Left ventricle myocardium superior (tissue), 1 donor: Measurements from ENCODE around the gene DRAM2. TPM values are rescaled to one million over a fixed set of nuclear protein-coding genes. Genes with fewer than 3 reads are reported as not detected.
"Not testable (repeated sequence)": the region's sequence is repeated elsewhere in the genome, so short reads cannot be mapped to it uniquely, and the experiment has no call there.

Source experiments
- ATAC-seq: fragments of 200-7000 bp; cut with Tn5 transposase; one replicate; pipeline ENCODE4 v1.9.1; 2020; ENCODE audit warnings: mild to moderate bottlenecking, moderate library complexity
- DNase-seq: peaks from one replicate; pipeline ENCODE4 v3.0.0-alpha.2; 2020
- intact Hi-C: fragments of 100-400 bp; cut with micrococcal nuclease; formaldehyde crosslinking; loops from one replicate; pipeline ENCODE4 v1.11.0; 2022
- total RNA-seq: library from RNA; stranded (reverse); fragmentation: NEBNext Ultra II Directional; extraction: Animal tissue kit (Norgen Biotek cat#: 25700); gene quantifications from one replicate; pipeline ENCODE4 v1.2.1, GENCODE V29; 2021
- donor health status: DM: no; HTN: yes; CAD: no; lungs with severe emphysema.

Gene DRAM2
- total RNA-seq, 1 donor from 2014 or later: 38.2 TPM

DNA sequence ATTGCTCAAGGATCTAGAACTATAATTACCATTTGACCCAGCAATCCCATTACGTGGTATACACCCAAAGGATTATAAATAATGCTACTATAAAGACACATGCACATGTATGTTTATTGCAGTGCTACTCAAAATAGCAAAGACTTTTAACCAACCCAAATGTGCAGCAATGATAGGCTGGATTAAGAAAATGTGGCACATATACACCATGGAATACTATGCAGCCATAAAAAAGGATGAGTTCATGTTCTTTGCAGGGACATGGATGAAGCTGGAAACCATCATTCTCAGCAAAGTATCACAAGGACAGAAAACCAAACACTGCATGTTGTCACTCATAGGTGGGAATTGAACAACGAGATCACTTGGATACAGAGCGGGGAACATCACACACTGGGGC lies 44.5 kb downstream of the DRAM2 start:
- intact Hi-C loops, ATAC-seq, DNase-seq: not testable (repeated sequence)

DNA sequence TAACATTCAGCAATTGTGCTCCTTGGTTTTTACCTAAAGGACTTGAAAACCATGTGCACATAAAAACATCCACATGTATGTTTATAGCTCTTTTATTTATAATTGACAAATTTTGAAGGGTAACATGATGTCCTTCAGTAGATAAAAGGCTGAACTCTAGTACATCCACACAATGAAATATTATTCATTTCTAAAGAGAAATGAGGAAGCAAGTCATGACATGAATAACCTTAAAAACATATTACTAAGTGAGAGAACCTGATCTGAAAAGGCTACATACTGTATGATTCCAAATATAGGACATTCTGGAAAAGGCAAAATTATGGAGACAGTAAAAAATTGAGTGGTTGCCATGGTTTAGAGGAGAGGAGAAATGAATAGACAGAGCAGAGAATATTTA lies 50.3 kb downstream of the DRAM2 start:
- intact Hi-C loops: no loop called here
- ATAC-seq: no peak
- DNase-seq: no peak

DNA sequence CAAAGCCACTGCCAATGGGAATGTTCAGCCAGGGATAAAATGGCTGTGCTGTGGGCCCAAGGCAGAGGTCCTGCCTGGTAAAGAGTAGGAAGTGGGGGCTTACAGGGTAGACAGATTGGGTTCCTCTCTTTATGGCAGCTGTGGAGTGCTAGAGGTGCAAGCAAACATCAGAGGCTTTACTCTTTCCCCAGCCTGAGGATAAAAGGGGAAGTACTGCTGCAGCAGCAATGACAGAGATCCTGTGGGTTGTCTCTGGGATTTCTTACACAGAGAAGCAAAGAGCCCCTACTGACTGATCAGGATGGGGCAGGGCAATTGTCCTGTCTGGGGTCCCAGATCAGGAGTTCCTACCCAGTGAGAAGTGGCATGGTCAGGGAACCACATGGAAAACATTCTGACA lies 54.2 kb downstream of the DRAM2 start:
- no peak for DNase-seq
- intact Hi-C loops: no loop called here
- no peak for ATAC-seq

DNA sequence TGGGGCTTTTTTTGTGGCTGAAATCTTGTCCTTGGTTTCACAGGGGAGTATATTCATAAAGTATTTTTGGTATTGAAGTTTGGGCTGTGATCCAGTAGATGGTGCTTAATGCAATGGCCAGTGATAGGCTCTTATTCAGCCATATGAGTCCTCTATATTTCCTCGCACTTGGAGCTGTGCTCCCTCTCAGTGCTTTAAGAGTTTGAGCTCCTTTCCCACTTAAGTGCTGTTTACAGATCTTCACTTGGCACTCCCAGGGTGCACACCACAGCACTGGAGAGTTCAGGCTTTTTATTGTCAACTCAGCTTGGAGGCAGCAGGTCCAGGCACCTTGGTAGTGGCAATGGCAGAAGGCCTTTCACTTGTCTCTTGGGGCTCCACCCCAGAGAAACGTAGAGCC lies 54.9 kb downstream of the DRAM2 start:
- ATAC-seq (no peak), DNase-seq (no peak)
- intact Hi-C loops: no loop called here

DNA sequence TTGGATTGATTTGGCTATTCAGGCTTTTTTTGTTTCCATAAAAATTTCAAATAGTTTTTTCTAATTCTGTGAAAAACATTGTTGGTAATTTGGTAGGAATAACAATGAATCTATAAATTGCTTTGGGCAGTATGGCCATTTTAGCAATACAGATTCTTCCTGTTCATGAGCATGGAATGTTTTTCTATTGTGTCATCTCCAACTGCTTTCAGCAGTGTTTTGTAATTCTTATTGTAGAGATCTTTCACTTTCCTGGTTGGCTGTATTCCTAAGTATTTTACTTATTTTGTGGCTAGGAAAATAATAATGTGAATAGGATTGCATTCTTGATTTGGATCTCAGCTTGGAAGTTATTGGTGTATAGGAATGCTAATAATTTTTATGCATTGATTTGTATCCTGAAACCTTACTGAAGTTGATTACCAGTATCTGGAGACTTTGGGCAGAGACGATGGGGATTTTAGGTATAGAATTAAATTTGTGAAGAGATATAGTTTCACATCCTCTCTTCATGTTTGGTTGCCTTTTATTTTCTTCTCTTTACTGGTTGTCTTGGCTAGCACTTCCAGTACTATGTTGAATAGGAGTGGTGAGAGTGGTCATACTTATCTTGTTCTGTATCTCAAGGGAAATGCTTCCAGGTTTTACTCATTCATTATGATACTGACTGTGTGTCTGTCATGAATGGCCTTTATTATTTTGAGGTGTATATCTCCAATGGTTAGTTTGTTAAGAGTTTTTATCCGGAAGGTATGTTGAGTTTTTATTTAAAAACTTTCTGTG lies 57.3 kb downstream of the DRAM2 start:
- intact Hi-C loops: no loop called here
- ATAC-seq (no peak), DNase-seq (no peak)

DNA sequence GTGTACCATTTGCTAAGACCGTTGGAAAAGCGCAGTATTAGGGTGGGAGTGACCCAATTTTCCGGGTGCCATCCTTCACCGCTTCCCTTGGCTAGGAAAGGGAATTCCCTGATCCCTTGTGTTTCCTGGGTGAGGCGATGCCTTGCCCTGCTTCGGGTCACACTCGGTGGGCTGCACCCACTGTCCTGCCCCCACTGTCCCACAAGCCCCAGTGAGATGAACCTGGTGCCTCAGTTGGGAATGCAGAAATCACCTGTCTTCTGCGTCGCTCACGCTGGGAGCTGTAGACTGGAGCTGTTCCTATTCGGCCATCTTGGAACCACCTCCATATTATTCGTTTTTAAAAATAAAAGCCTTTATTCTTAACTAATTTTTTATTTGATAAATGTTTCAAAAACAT lies 60.6 kb downstream of the DRAM2 start:
- DNase-seq, ATAC-seq, intact Hi-C loops: not testable (repeated sequence)

DNA sequence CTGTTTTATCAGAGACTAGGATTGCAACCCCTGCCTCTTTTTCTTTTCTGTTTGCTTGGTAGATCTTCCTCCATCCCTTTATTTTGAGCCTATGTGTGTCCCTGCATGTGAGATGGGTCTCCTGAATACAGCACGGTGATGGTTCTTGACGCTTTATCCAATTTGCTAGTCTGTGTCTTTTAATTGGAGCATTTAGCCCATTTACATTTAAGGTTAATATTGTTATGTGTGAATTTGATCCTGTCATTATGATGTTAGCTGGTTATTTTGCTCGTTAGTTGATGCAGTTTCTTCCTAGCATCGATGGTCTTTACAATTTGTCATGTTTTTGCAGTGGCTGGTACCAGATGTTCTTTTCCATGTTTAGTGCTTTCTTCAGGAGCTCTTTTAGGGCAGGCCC lies 62.6 kb downstream of the DRAM2 start:
- DNase-seq, ATAC-seq, intact Hi-C loops: not testable (repeated sequence)

Other genes with a start within 250 kb of the DRAM2 start
- 18.0 TPM for gene LRIF1, start 176.2 kb downstream of the DRAM2 start, total RNA-seq
- gene CEPT1, start 130 bp upstream of the DRAM2 start, total RNA-seq: 14.4 TPM
- 1.3 TPM for gene DENND2D, start 60.6 kb upstream of the DRAM2 start, total RNA-seq
- gene CHI3L2, start 87.6 kb upstream of the DRAM2 start, total RNA-seq: 4.7 TPM
- gene CHIA, start 150.8 kb upstream of the DRAM2 start, total RNA-seq: not detected